ENCODE data around the gene LRRFIP1.

DNA sequence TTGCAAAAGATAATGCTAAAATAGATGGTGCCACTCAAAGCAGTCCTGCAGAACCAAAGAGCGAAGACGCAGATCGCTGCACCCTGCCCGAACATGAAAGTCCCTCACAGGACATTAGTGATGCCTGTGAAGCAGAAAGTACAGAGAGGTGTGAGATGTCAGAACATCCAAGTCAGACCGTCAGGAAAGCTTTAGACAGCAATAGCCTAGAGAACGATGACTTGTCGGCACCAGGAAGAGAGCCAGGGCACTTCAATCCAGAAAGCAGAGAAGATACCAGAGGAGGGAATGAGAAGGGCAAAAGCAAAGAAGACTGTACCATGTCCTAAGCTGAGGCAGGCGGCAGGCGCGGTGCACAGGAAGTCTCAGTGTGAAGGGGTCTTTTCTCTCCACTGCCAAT lies 136.4 kb downstream of the LRRFIP1 start:
- TF ChIP-seq, protein P1, sequence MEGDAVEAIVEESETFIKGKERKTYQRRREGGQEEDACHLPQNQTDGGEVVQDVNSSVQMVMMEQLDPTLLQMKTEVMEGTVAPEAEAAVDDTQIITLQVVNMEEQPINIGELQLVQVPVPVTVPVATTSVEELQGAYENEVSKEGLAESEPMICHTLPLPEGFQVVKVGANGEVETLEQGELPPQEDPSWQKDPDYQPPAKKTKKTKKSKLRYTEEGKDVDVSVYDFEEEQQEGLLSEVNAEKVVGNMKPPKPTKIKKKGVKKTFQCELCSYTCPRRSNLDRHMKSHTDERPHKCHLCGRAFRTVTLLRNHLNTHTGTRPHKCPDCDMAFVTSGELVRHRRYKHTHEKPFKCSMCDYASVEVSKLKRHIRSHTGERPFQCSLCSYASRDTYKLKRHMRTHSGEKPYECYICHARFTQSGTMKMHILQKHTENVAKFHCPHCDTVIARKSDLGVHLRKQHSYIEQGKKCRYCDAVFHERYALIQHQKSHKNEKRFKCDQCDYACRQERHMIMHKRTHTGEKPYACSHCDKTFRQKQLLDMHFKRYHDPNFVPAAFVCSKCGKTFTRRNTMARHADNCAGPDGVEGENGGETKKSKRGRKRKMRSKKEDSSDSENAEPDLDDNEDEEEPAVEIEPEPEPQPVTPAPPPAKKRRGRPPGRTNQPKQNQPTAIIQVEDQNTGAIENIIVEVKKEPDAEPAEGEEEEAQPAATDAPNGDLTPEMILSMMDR (IDR thresholded peaks at IDR 0.05) = no peak
- no peak for TF ChIP-seq POLR2A (IDR thresholded peaks at IDR 0.05)

Measured in esophagus squamous epithelium (tissue), 4 donors.